ENCODE results near the gene CTNNA3.
A peak's percentile ranks its signal among the peaks of the same experiment; 100 is the strongest.
"Not testable (repeated sequence)": the region's sequence is repeated elsewhere in the genome, so short reads cannot be mapped to it uniquely, and the experiment has no call there.

CTNNA3 gene

DNA sequence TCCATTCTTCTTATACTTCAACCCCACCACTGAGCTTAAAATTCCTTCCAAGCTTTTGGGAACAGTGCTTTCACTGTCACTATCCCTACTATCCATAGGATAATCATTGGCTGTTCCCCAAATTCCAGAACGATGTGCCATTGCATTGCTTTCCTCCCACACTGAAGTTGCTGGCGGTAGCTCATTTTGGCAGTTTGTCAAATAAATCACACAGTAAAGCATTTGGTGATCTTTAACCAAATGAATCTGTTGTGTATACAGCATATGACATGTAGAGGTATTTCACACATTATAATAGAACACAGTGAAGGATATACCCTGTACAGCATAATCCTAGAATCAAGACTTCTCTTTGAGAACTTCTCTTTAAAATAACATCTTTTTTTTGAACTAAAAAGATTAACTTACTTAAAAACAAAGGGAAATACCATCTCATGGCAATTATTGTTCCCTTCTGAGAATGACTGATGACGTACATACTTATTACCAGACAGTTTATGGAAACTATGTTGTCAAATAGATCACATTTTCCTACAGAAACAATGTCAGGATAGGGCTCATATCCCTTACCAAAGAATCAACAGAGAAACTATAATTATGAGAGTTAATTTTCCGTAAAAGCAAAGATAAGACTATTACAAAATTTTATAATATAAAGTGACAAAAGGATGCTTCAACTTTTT is 93.6 kb downstream of the CTNNA3 start:
- DNase-seq (ENCODE audit: low read depth) = peak; percentile 66

DNA sequence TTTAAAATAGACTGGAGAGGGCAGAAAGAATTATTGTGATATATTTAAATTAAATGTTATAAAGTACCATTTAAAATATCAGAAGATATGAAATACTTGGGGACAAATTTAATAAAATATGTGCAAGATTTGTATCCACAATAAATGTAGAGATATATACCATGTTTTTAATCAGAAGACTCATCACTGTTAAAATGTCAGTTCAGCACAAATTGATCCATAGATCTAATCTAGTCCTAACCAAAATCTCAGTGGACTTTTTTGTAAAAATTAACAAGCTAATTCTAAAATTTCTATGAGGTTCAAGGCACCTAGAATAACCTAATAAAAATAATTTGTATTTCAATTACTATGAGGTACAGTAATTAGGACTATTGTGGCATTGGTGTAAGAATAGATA is 96.4 kb downstream of the CTNNA3 start:
- DNase-seq (ENCODE audit: low read depth) = no peak

GRCh38 chr10:67596641-67597040 is 99.4 kb downstream of the CTNNA3 start:
- no peak for DNase-seq (ENCODE audit: low read depth)

GRCh38 chr10:67587771-67588170 is 108.2 kb downstream of the CTNNA3 start:
- no peak for DNase-seq (ENCODE audit: low read depth)

- DNase-seq (ENCODE audit: low read depth) = no peak
Observed at GRCh38 chr10:67575532-67575931, 120.5 kb downstream of the CTNNA3 start.

- no peak for DNase-seq (ENCODE audit: low read depth)
Observed at GRCh38 chr10:67573484-67573883, 122.5 kb downstream of the CTNNA3 start.

DNA sequence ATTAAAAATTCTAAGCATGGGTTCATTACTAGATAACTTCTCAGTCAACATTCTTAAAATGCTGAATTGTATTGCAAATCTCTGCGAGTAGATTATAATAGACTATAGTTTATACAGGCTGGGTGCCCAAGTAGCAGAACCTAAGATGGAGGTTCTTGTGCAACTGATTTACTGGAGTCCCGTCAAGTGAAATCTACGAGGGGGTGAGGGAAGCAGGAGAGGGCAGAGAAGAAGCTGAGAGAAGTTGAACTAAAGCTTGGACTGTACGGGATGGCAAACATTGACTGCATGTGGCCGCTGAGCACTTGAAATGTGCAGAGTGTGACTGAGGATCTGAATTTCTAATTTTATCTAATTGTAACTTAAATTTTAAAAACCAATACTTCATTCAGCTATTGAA is 124.5 kb downstream of the CTNNA3 start:
- DNase-seq (ENCODE audit: low read depth) = no peak

DNA sequence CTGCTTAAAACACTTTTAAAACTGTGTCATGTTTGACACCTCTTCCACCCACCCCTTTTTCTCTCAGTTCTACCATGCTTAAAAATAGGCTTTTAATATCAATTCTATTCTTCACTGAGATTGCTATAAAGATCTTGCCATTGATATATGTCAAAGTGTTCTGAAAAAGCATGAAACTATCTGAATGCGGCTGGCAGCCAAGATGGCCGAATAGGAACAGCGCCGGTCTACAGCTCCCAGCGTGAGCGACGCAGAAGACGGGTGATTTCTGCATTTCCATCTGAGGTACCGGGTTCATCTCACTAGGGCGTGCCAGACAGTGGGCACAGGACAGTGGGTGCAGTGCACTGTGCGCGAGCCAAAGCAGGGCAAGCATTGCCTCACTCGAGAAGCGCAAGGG is 137.7 kb downstream of the CTNNA3 start:
- DNase-seq (ENCODE audit: low read depth) = not testable (repeated sequence)

GRCh38 chr10:67553254-67553653 is 142.7 kb downstream of the CTNNA3 start:
- no peak for DNase-seq (ENCODE audit: low read depth)

GRCh38 chr10:67550838-67551402 is 145.1 kb downstream of the CTNNA3 start:
- DNase-seq (ENCODE audit: low read depth) = no peak

DNA sequence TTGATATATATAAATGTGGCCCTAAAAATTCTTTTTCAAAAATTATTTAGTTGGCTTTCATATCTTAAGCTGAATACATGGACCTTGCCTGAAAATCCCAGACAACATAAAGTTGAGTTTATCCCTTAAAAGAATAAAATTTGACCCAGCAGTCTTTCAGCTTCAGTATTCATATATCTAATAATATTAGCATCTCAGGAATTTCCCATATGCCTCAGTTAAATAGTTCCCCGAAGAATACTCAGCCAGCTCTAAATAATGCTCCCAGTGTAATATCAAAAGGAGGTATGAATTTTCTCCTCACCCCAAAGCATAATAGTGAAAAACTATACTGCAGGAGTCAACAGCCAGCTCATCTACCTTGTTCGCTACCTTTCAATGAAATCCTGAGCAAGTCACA is 145.9 kb downstream of the CTNNA3 start:
- no peak for DNase-seq (ENCODE audit: low read depth)

GRCh38 chr10:67549390-67549789 is 146.6 kb downstream of the CTNNA3 start:
- DNase-seq (ENCODE audit: low read depth) = peak; percentile 39

DNA sequence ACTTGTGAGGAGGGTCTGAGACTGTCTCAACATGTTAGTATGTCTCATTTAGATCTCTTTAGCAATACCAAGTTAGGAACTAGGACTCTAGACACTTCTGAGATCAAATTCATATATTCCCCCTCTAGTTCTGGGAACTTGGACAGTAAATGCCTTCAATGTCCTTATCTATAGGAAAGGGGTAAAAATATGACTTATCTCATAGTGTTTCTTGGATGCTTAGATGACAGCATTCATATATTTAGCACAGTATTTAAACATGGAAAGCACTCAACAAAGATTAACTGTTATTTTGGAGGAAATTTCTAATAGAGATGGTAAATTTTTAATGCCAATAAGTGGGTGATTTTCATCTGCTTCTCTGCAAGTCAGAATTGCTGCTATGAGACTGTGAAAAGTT is 154.6 kb downstream of the CTNNA3 start:
- DNase-seq (ENCODE audit: low read depth) = no peak

DNA sequence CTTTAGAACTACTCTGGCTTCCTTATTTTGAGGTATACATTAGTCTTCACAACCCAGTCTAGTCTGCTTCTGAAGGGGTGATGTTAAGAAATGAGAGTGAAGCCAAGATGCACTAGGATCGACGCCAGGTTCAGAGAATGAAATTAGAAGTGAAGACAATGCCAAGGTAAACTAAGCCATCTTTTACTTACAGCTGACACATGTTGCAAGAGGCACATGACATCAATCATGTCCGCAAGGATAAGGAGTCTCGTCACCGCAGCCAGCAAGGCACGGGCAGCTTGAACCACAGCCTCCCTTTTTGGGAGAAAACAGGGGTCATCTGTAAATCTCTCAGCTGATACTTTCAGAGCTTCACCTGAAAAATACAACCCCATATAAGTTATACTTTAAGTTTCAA is 156.7 kb downstream of the CTNNA3 start:
- peak; percentile 22 for DNase-seq (ENCODE audit: low read depth)

DNA sequence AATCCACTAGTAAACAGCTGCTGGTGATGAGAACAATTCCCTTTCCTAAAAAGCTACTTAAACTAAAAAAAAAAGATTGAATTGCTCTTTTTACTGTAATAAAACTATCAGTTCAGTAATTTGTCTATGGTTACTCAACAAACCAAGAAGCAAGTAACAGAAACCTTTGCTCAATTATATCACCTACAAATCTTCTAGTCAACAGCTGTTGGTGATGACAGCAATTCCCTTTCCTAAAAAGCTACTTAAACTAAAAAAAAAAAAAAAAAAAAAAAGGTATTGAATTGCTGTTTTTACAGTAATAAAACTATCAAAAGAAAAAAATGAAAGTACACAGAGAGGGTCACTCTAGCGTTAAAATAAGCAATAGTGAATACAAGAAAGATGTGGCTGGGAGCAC is 158.1 kb downstream of the CTNNA3 start:
- no peak for DNase-seq (ENCODE audit: low read depth)

- no peak for DNase-seq (ENCODE audit: low read depth)
Observed at GRCh38 chr10:67533376-67533775, 162.6 kb downstream of the CTNNA3 start.

DNA sequence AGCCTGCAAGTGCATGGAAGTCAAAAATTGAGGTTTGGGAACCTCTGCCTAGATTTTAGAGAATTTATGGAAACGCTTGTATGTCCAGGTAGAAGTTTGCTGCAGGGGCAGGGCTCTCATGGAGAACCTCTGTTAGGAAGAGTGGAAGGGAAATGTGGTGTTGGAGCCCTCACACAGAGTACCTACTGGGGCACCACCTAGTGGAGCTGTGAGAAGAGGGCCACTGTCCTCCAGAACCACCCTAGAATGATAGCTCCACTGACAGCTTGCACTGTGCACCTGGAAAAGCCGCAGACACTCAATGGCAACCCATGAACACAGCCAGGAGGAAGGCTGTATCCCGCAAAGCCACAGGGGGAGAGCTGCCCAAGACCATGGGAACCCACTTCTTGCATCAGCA is 165.0 kb downstream of the CTNNA3 start:
- not testable (repeated sequence) for DNase-seq (ENCODE audit: low read depth)

- DNase-seq (ENCODE audit: low read depth) = peak; percentile 39
Observed at GRCh38 chr10:67527351-67527750, 168.6 kb downstream of the CTNNA3 start.

DNA sequence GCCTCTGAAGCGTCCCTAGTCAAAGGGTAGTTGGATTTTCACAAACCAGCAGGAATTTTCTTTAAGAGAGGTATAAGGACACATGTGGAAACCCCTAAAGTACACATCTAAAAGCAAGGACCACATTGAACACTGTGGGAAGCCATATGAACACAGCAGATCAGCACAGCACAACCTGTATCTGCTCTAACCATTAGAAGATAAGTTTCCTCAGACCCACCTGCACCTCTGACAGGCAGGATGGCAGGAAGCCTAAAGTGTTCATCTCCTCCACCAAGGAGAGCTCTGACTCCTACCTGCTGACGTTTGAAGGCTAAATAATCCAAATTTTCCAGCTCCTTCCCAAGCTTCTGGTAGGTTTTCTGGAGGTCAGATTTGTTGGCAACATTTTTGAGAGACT is 174.4 kb downstream of the CTNNA3 start:
- DNase-seq (ENCODE audit: low read depth) = no peak

- DNase-seq (ENCODE audit: low read depth) = peak; percentile 60
Observed at GRCh38 chr10:67520924-67521520, 175.0 kb downstream of the CTNNA3 start.

GRCh38 chr10:67519434-67519833 is 176.6 kb downstream of the CTNNA3 start:
- no peak for DNase-seq (ENCODE audit: low read depth)

- DNase-seq (ENCODE audit: low read depth) = no peak
Observed at GRCh38 chr10:67518756-67519155, 177.2 kb downstream of the CTNNA3 start.

DNA sequence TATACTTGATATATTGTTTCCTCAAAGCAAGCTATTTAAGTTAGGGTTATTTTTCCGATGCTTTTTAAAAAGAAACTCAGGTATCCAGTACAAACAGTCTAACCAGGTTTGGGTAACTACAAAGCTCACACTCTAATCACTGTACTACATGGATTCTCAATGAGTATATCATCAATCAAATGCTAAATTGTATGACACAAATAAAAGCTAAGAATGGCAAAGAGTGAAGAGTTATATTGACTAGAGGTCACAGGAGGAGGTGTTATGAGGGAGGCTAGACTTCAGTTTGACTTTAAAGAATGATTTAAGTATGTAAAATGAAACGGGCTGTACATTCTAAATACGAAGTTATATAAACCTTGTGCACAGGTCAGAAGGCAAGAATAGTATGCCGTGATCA is 178.0 kb downstream of the CTNNA3 start:
- DNase-seq (ENCODE audit: low read depth) = no peak

DNA sequence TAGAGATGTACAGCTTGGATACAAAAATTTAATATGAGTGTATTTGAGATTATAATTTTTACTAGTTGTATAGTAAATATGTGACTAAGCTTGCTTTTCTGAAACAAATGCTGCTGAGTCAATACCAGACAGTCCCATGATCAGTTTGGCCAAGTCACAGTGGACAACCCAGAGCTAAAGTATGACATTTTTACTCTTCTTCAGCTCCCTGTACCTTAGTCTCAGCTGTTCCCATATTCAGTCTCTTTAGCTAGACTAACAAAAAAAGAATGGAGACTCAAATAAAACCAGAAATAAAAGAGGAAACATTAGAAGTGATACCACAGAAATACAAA is 189.3 kb downstream of the CTNNA3 start:
- DNase-seq (ENCODE audit: low read depth) = no peak

Measured in amniotic epithelial cell (primary cell).